GM12878 (cell line): ENCODE results near the gene CELF6. TPM values are rescaled to one million over a fixed set of nuclear protein-coding genes. Genes with fewer than 3 reads are reported as not detected.

ENCODE experiments used
- ATAC-seq: fragments of 200-7000 bp; cut with Tn5 transposase; 3 replicates; pipeline ENCODE4 v1.9.1; 2020; ENCODE audit warnings: mild to moderate bottlenecking, moderate library complexity
- BruUV-seq: library from RNA; stranded (reverse); fragments of 400-500 nt; replicated peaks from 2 replicates; lab custom pipeline; 2021; lab: Mats Ljungman, UMichigan
- CTCF ChIA-PET: fragments of 300-600 bp; sonication (Branson Sonifier 250); formaldehyde crosslinking; extraction: SDS; loops from one replicate; lab custom pipeline; 2021; ENCODE audit warnings: inconsistent platforms; lab: Yijun Ruan, JAX
- POLR2A ChIA-PET: fragments of 350-600 bp; formaldehyde crosslinking; extraction: SDS; loops from one replicate; lab custom pipeline; 2021; ENCODE audit warnings: inconsistent platforms; lab: Charles Lee
- RAD21 ChIA-PET: fragments of 300-600 bp; sonication (Branson Sonifier 250); formaldehyde crosslinking; loops from one replicate; lab custom pipeline; 2023; ENCODE audit warnings: antibody characterized with exemption; ENCODE audit not compliant: unreplicated experiment; lab: Charles Lee
- SMC1A ChIA-PET: fragments of 300-600 bp; sonication (Branson Sonifier 250); formaldehyde crosslinking; loops from one replicate; lab custom pipeline; 2023; ENCODE audit not compliant: unreplicated experiment, uncharacterized antibody; lab: Charles Lee
- DNase-seq: peaks from one replicate; pipeline ENCODE4 v3.0.0-alpha.2; 2011; ENCODE audit warnings: low read depth, low spot score
- FAIRE-seq: peaks from 3 replicates; lab custom pipeline; 2011; peaks lifted over from hg19 to GRCh38; lab: Jason Lieb, UNC
- H2AFZ ChIP-seq: 2 replicates; pipeline ENCODE4 v1.6.0; 2011; ENCODE audit warnings: low read depth, low read length, control low read depth; ENCODE audit not compliant: control insufficient read depth
- H3K27ac ChIP-seq: 2 replicates; pipeline ENCODE4 v1.5.1; 2011; ENCODE audit warnings: control low read depth; ENCODE audit not compliant: control insufficient read depth, insufficient read depth
- H3K27me3 ChIP-seq, 2 experiments: replicated peaks in 1 of 2; 2 replicates each; pipeline versions ENCODE4 v1.6.0 to v1.6.1; 2011; ENCODE audit warnings: low read length in 1 of 2; ENCODE audit not compliant: control insufficient read depth in 2 of 2, insufficient read depth in 2 of 2
- H3K36me3 ChIP-seq, 2 experiments: 2 replicates each; pipeline ENCODE4 v1.5.1; 2011; ENCODE audit warnings: low read length in 1 of 2; ENCODE audit not compliant: control insufficient read depth in 2 of 2, insufficient read depth in 2 of 2
- H3K4me1 ChIP-seq: 2 replicates; pipeline ENCODE4 v1.6.1; 2011; ENCODE audit warnings: mild to moderate bottlenecking, low read length, moderate library complexity, mixed read lengths; ENCODE audit not compliant: control insufficient read depth, insufficient read depth
- H3K4me2 ChIP-seq: 2 replicates; pipeline ENCODE4 v1.6.0; 2011; ENCODE audit warnings: control low read depth; ENCODE audit not compliant: control insufficient read depth, insufficient read depth
- H3K4me3 ChIP-seq: fragments of 200-600 bp; sonication (generic); 2 replicates; pipeline ENCODE4 v1.5.1; 2016
- H3K79me2 ChIP-seq: 2 replicates; pipeline ENCODE4 v1.6.0; 2011; ENCODE audit warnings: low read length; ENCODE audit not compliant: control insufficient read depth, insufficient read depth
- H3K9ac ChIP-seq: 2 replicates; pipeline ENCODE4 v1.8.0; 2011; ENCODE audit warnings: low read length, control low read depth, mixed read lengths; ENCODE audit not compliant: control insufficient read depth, insufficient read depth
- H3K9me3 ChIP-seq: replicated peaks from 3 replicates; pipeline ENCODE4 v1.5.1; 2011; ENCODE audit warnings: mild to moderate bottlenecking, low read length; ENCODE audit not compliant: control insufficient read depth, insufficient read depth
- H4K20me1 ChIP-seq: 2 replicates; pipeline ENCODE4 v1.6.0; 2011; ENCODE audit not compliant: control insufficient read depth, insufficient read depth
- CREB1 ChIP-seq: IDR thresholded peaks from 2 replicates; pipeline ENCODE4 v1.6.1; 2012; ENCODE audit warnings: low read depth, mild to moderate bottlenecking, inconsistent platforms
- FOS ChIP-seq: IDR thresholded peaks from 3 replicates; pipeline ENCODE4 v1.6.1; 2011; ENCODE audit warnings: borderline replicate concordance; ENCODE audit not compliant: insufficient read length; ENCODE audit errors: extremely low read depth
- JUNB ChIP-seq: IDR thresholded peaks from 2 replicates; pipeline ENCODE4 v1.6.1; 2016; ENCODE audit warnings: antibody characterized with exemption, mild to moderate bottlenecking
- NFYA ChIP-seq: IDR thresholded peaks from 2 replicates; pipeline ENCODE4 v1.6.1; 2011; ENCODE audit warnings: low read depth, mild to moderate bottlenecking, low read length, improper control_type of control experiment, borderline replicate concordance
- SP1 ChIP-seq: IDR thresholded peaks from one replicate; pipeline ENCODE4 v1.6.1; 2011; ENCODE audit warnings: low read depth, low read length
- STAT3 ChIP-seq: IDR thresholded peaks from 2 replicates; pipeline ENCODE4 v1.6.1; 2011; ENCODE audit warnings: low read depth, low read length, improper control_type of control experiment
- TCF3 ChIP-seq: IDR thresholded peaks from 2 replicates; pipeline ENCODE4 v1.6.1; 2012; ENCODE audit warnings: low read depth, mild to moderate bottlenecking, low read length, borderline replicate concordance; ENCODE audit not compliant: insufficient read depth
- WGBS: methylation state at CpG from one replicate; pipeline ENCODE4 v1.1.6; 2016; ENCODE audit warnings: low lambda C conversion rate; ENCODE audit not compliant: insufficient replicate concordance, insufficient coverage; ENCODE audit errors: missing lambda C conversion rate; 5-methylcytosine and 5-hydroxymethylcytosine counted together
- in situ Hi-C: fragments of 300-500 bp; cut with MboI; formaldehyde crosslinking; loops from 9 replicates; pipeline ENCODE4 v1.14.3; 2018; ENCODE audit warnings: mixed read lengths
- intact Hi-C: fragments of 100-400 bp; cut with micrococcal nuclease; formaldehyde crosslinking; loops from one replicate; pipeline ENCODE4 v1.14.2; 2022; ENCODE audit not compliant: unreplicated experiment
- polyA plus RNA-seq, 11 experiments: library from polyadenylated mRNA; depleted of rRNA in 4 of 11; unstranded in 6 of 11; stranded (reverse) in 5 of 11; fragments of >200 nt; fragmentation: Nextera tagmentation in 4 of 11; fragmentation: Illumina TruSeq in 1 of 11; extraction: Ambion mirVana in 4 of 11; extraction: Trizol in 1 of 11; gene quantifications; 1 replicate in 1 of 11; 2 replicates in 10 of 11; pipeline versions ENCODE4 v1.2.1 to v1.2.3, GENCODE V29; 2011 to 2016; ENCODE audit warnings: inconsistent platforms in 2 of 11, missing spikeins in 2 of 11, low read depth in 1 of 11
- total RNA-seq, 4 experiments: library from RNA; depleted of rRNA in 3 of 4; stranded (reverse); fragments of >200 nt in 3 of 4; fragmentation: Illumina TruSeq in 1 of 4; extraction: Trizol in 1 of 4; gene quantifications; 2 replicates each; pipeline versions ENCODE4 v1.2.1 to v1.2.3, GENCODE V29; 2013 to 2021
- TF ChIP-seq, protein P1 (sequence below): IDR thresholded peaks from 2 replicates; pipeline ENCODE4 v1.6.1; 2012; ENCODE audit warnings: mild to moderate bottlenecking, low read depth, low read length
- TF ChIP-seq, protein P2 (sequence below): fragments of 450-650 bp; IDR thresholded peaks from 2 replicates; pipeline ENCODE4 v1.6.1; 2016; ENCODE audit warnings: mild to moderate bottlenecking, moderate library complexity, borderline replicate concordance
- TF ChIP-seq, protein P3 (sequence below): fragments of 450-650 bp; IDR thresholded peaks from 2 replicates; pipeline ENCODE4 v1.6.1; 2016; ENCODE audit warnings: mild to moderate bottlenecking
- TF ChIP-seq, protein P4 (sequence below): fragments of 450-650 bp; IDR thresholded peaks from 2 replicates; pipeline ENCODE4 v1.6.1; 2017; ENCODE audit warnings: mild to moderate bottlenecking, moderate library complexity

Gene CELF6
- total and polyA plus RNA-seq, 10 of the 15 experiments (the other 5 are each of a cell fraction or from before 2014, with no cell fraction given), result 0.06 to 0.54 (median 0.23) TPM; not detected in 1

DNA sequence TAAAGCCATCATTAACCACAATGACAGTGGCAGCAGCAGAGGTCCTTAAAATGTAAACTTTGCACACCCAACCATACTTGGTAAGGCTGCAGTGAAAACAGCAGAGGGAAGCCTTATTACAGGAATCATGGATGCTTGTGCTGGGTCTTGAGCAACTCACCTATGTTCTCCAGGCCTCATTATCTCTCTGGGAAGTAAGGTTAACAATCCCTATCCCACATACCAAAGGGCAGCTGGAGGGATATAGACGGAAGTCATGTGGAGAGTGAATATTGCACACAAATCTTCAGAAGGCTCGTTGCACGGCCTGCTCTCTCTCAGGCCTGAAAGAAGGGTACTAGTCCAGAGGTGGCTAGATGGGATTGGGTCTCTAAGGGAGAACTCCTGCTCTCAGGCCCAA is 25.8 kb upstream of the CELF6 start:
- 100% methylated on average over 3 of the region's 3 CpGs for WGBS
- ChIA-PET RAD21 (no interaction called here), SMC1A (no interaction called here), POLR2A (no interaction called here), CTCF (no interaction called here)
- no peaks in the 10 kb centered on the region for H3K27me3 ChIP-seq
- no peak overlapping the region for H3K4me2 ChIP-seq
- no peaks in the 10 kb centered on the region for H3K9me3 ChIP-seq
- H3K4me3 ChIP-seq, result no peak overlapping the region
- no TSS peak for BruUV-seq
- no peak overlapping the region for H3K27ac ChIP-seq
- intact Hi-C loops (no loop called here), in situ Hi-C loops (no loop called here)
- no peak for FAIRE-seq
- H3K36me3 ChIP-seq, result peaks cover 16 to 23% of the 10 kb centered on the region in 2 experiments; a peak in 3 of 4 replicates
- no peak overlapping the region for H2AFZ ChIP-seq
- no peaks in the 10 kb centered on the region for H4K20me1 ChIP-seq
- H3K9ac ChIP-seq, result no peak overlapping the region
- H3K4me1 ChIP-seq, result no peaks in the 10 kb centered on the region
- ATAC-seq, result no peak
- DNase-seq, result no peak
- no peaks in the 10 kb centered on the region for H3K79me2 ChIP-seq
- no peak for TF ChIP-seq CREB1
- TF ChIP-seq, protein P1, sequence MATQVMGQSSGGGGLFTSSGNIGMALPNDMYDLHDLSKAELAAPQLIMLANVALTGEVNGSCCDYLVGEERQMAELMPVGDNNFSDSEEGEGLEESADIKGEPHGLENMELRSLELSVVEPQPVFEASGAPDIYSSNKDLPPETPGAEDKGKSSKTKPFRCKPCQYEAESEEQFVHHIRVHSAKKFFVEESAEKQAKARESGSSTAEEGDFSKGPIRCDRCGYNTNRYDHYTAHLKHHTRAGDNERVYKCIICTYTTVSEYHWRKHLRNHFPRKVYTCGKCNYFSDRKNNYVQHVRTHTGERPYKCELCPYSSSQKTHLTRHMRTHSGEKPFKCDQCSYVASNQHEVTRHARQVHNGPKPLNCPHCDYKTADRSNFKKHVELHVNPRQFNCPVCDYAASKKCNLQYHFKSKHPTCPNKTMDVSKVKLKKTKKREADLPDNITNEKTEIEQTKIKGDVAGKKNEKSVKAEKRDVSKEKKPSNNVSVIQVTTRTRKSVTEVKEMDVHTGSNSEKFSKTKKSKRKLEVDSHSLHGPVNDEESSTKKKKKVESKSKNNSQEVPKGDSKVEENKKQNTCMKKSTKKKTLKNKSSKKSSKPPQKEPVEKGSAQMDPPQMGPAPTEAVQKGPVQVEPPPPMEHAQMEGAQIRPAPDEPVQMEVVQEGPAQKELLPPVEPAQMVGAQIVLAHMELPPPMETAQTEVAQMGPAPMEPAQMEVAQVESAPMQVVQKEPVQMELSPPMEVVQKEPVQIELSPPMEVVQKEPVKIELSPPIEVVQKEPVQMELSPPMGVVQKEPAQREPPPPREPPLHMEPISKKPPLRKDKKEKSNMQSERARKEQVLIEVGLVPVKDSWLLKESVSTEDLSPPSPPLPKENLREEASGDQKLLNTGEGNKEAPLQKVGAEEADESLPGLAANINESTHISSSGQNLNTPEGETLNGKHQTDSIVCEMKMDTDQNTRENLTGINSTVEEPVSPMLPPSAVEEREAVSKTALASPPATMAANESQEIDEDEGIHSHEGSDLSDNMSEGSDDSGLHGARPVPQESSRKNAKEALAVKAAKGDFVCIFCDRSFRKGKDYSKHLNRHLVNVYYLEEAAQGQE, result no peak
- no peak for TF ChIP-seq SP1
- TF ChIP-seq, protein P2, sequence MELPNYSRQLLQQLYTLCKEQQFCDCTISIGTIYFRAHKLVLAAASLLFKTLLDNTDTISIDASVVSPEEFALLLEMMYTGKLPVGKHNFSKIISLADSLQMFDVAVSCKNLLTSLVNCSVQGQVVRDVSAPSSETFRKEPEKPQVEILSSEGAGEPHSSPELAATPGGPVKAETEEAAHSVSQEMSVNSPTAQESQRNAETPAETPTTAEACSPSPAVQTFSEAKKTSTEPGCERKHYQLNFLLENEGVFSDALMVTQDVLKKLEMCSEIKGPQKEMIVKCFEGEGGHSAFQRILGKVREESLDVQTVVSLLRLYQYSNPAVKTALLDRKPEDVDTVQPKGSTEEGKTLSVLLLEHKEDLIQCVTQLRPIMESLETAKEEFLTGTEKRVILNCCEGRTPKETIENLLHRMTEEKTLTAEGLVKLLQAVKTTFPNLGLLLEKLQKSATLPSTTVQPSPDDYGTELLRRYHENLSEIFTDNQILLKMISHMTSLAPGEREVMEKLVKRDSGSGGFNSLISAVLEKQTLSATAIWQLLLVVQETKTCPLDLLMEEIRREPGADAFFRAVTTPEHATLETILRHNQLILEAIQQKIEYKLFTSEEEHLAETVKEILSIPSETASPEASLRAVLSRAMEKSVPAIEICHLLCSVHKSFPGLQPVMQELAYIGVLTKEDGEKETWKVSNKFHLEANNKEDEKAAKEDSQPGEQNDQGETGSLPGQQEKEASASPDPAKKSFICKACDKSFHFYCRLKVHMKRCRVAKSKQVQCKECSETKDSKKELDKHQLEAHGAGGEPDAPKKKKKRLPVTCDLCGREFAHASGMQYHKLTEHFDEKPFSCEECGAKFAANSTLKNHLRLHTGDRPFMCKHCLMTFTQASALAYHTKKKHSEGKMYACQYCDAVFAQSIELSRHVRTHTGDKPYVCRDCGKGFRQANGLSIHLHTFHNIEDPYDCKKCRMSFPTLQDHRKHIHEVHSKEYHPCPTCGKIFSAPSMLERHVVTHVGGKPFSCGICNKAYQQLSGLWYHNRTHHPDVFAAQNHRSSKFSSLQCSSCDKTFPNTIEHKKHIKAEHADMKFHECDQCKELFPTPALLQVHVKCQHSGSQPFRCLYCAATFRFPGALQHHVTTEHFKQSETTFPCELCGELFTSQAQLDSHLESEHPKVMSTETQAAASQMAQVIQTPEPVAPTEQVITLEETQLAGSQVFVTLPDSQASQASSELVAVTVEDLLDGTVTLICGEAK, result no peak
- TF ChIP-seq NFYA, result no peak
- no peak for TF ChIP-seq STAT3
- TF ChIP-seq, protein P3, sequence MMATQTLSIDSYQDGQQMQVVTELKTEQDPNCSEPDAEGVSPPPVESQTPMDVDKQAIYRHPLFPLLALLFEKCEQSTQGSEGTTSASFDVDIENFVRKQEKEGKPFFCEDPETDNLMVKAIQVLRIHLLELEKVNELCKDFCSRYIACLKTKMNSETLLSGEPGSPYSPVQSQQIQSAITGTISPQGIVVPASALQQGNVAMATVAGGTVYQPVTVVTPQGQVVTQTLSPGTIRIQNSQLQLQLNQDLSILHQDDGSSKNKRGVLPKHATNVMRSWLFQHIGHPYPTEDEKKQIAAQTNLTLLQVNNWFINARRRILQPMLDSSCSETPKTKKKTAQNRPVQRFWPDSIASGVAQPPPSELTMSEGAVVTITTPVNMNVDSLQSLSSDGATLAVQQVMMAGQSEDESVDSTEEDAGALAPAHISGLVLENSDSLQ, result no peak
- TF ChIP-seq, protein P4, sequence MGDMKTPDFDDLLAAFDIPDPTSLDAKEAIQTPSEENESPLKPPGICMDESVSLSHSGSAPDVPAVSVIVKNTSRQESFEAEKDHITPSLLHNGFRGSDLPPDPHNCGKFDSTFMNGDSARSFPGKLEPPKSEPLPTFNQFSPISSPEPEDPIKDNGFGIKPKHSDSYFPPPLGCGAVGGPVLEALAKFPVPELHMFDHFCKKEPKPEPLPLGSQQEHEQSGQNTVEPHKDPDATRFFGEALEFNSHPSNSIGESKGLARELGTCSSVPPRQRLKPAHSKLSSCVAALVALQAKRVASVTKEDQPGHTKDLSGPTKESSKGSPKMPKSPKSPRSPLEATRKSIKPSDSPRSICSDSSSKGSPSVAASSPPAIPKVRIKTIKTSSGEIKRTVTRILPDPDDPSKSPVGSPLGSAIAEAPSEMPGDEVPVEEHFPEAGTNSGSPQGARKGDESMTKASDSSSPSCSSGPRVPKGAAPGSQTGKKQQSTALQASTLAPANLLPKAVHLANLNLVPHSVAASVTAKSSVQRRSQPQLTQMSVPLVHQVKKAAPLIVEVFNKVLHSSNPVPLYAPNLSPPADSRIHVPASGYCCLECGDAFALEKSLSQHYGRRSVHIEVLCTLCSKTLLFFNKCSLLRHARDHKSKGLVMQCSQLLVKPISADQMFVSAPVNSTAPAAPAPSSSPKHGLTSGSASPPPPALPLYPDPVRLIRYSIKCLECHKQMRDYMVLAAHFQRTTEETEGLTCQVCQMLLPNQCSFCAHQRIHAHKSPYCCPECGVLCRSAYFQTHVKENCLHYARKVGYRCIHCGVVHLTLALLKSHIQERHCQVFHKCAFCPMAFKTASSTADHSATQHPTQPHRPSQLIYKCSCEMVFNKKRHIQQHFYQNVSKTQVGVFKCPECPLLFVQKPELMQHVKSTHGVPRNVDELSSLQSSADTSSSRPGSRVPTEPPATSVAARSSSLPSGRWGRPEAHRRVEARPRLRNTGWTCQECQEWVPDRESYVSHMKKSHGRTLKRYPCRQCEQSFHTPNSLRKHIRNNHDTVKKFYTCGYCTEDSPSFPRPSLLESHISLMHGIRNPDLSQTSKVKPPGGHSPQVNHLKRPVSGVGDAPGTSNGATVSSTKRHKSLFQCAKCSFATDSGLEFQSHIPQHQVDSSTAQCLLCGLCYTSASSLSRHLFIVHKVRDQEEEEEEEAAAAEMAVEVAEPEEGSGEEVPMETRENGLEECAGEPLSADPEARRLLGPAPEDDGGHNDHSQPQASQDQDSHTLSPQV, result no peak
- no peak for TF ChIP-seq TCF3
- no peak for TF ChIP-seq JUNB
- TF ChIP-seq FOS, result no peak
